Choroid plexus epithelial cell (primary cell): ENCODE data around the gene ITGA6.

ENCODE experiments used
- DNase-seq: peaks from one replicate; pipeline ENCODE4 v3.0.0-alpha.2; 2010; ENCODE audit warnings: low read depth
- H3K4me3 ChIP-seq: 2 replicates; pipeline ENCODE4 v1.5.1; 2011; ENCODE audit warnings: low read depth, mild to moderate bottlenecking, control low read depth, low read length, moderate library complexity
- CTCF ChIP-seq: conservative IDR thresholded peaks from 2 replicates; pipeline ENCODE4 v1.5.1; 2011; ENCODE audit warnings: low read depth, mild to moderate bottlenecking, control low read depth, inconsistent platforms, low read length, moderate library complexity

Gene ITGA6

GRCh38 chr2:172395503-172395902 lies 31.9 kb upstream of the ITGA6 start:
- no peak for TF ChIP-seq CTCF

GRCh38 chr2:172397148-172397834 lies 30.1 kb upstream of the ITGA6 start:
- no peak for TF ChIP-seq CTCF
- DNase-seq = peak; percentile 19
- H3K4me3 ChIP-seq = no peak overlapping the region

More at GRCh38 chr2:172395503-172395902, 31.9 kb upstream of the ITGA6 start:
- no peak for DNase-seq
- H3K4me3 ChIP-seq = no peak overlapping the region

- DNase-seq = peak; percentile 12
- no peak overlapping the region for H3K4me3 ChIP-seq
- no peak for TF ChIP-seq CTCF
Measured at GRCh38 chr2:172398440-172398839, 28.9 kb upstream of the ITGA6 start.

GRCh38 chr2:172399765-172400164 lies 27.6 kb upstream of the ITGA6 start:
- no peak for TF ChIP-seq CTCF
- DNase-seq = no peak
- no peak overlapping the region for H3K4me3 ChIP-seq

GRCh38 chr2:172402198-172402597 lies 25.2 kb upstream of the ITGA6 start:
- TF ChIP-seq CTCF = no peak
- DNase-seq = no peak
- H3K4me3 ChIP-seq = no peak overlapping the region

- no peak for TF ChIP-seq CTCF
- no peak for DNase-seq
- H3K4me3 ChIP-seq = no peak overlapping the region
Measured at GRCh38 chr2:172403402-172403801, 24.0 kb upstream of the ITGA6 start.

GRCh38 chr2:172403881-172404468 lies 23.4 kb upstream of the ITGA6 start:
- DNase-seq = no peak
- no peak overlapping the region for H3K4me3 ChIP-seq
- no peak for TF ChIP-seq CTCF
